Measurements from ENCODE around the gene DENND1A. TPM values are rescaled to one million over a fixed set of nuclear protein-coding genes. Genes with fewer than 3 reads are reported as not detected.

DENND1A gene
- total and polyA plus RNA-seq, 2 of the 13 experiments (the other 11 are each of a cell fraction or from before 2014, with no cell fraction given), result 14.8 to 30.1 TPM

- in situ Hi-C loops (cut with HindIII; ENCODE audit: extremely low pct_ligation_motif_present, low pct_unique_long_range_greater_than_20kb), result no loop called here
- DNase-seq (ENCODE audit: low spot score), result no peak
- Histone ChIP-seq H3K9ac (ENCODE audit: insufficient read depth, low read depth, low read length) (no peak overlapping the region), H3K79me2 (ENCODE audit: insufficient read depth, low read length) (no peaks in the 10 kb centered on the region), H3K4me1 (ENCODE audit: insufficient read depth, low read length) (peaks cover 84% of the 10 kb centered on the region), H3K36me3 (replicated peaks in 1 of 2; ENCODE audit: control insufficient read depth in 1 of 2, insufficient read depth in 2 of 2, low read length in 2 of 2) (no peaks in the 10 kb centered on the region), H3K27ac (ENCODE audit: extremely low read length, insufficient read depth, low read length) (no peak overlapping the region), H3K9me3 (ENCODE audit: low read length) (no peaks in the 10 kb centered on the region), H3K27me3 (ENCODE audit: control insufficient read depth in 1 of 2, insufficient read depth in 2 of 2, low read length in 2 of 2) (peaks cover 1 to 33% of the 10 kb centered on the region in 2 experiments; a peak in 4 of 5 replicates), H2AFZ (ENCODE audit: low read length) (no peak overlapping the region), H3K4me3 (replicated peaks in 1 of 3; ENCODE audit: insufficient read depth in 1 of 3, low read depth in 2 of 3, low read length in 3 of 3) (no peak overlapping the region; a peak in 1 of 6 replicates), H4K20me1 (ENCODE audit: insufficient read depth, low read length) (no peaks in the 10 kb centered on the region), H3K4me2 (ENCODE audit: low read depth, low read length) (peak overlapping the region; percentile 23; the same call in 1 of the 2 replicates)
- 33% methylated on average over 6 of the region's 19 CpGs for WGBS (ENCODE audit: low lambda C conversion rate)
- TF ChIP-seq SUZ12 (IDR thresholded peaks at IDR 0.05; ENCODE audit: low read depth, low read length) (no peak), ZNF768 (CRISPR knock-in tag; IDR thresholded peaks at IDR 0.05) (no peak), MAZ (IDR thresholded peaks at IDR 0.05; ENCODE audit: borderline replicate concordance, low read depth, low read length) (no peak), MAZ (CRISPR knock-in tag; IDR thresholded peaks at IDR 0.05; ENCODE audit: low read depth) (no peak), FOXJ3 (CRISPR knock-in tag; IDR thresholded peaks at IDR 0.05; ENCODE audit: borderline replicate concordance) (no peak), ZNF652 (CRISPR knock-in tag; IDR thresholded peaks at IDR 0.05; ENCODE audit: borderline replicate concordance, low read depth) (no peak)
- TF ChIP-seq, protein P1, sequence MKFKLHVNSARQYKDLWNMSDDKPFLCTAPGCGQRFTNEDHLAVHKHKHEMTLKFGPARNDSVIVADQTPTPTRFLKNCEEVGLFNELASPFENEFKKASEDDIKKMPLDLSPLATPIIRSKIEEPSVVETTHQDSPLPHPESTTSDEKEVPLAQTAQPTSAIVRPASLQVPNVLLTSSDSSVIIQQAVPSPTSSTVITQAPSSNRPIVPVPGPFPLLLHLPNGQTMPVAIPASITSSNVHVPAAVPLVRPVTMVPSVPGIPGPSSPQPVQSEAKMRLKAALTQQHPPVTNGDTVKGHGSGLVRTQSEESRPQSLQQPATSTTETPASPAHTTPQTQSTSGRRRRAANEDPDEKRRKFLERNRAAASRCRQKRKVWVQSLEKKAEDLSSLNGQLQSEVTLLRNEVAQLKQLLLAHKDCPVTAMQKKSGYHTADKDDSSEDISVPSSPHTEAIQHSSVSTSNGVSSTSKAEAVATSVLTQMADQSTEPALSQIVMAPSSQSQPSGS (CRISPR knock-in tag; IDR thresholded peaks at IDR 0.05), result no peak
- no TSS peak for BruUV-seq (replicated peaks)
- intact Hi-C loops (cut with micrococcal nuclease; ENCODE audit: unreplicated experiment), result no loop called here
- ChIA-PET CTCF (ENCODE audit: low intra/inter-chr PET ratio, low total read pairs) (interaction anchor here (4.0 kb wide), 1 partner anchor 28 kb away, joined by 35 read pairs; no protein-coding TSS in a partner anchor), POLR2A (no interaction called here)
- no peak for FAIRE-seq
- no peak for ATAC-seq
Observed at GRCh38 chr9:123356851-123357742, 572.8 kb downstream of the DENND1A start.
